Fibroblast of the conjunctiva (primary cell): ENCODE results near the gene GNPNAT1.

Source experiments
- DNase-seq: peaks from one replicate; pipeline ENCODE4 v3.0.0-alpha.2; 2010; ENCODE audit warnings: low read depth

GNPNAT1 gene

GRCh38 chr14:52791223-52792096 lies at the start of gene GNPNAT1:
GNPNAT1 (minus strand) TSS chr14:52791607; CDS start chr14:52784650, 6,957 bp downstream.
- DNase-seq = peak; percentile 77

GRCh38 chr14:52840877-52841276 lies 49.5 kb upstream of the GNPNAT1 start:
- DNase-seq = peak; percentile 41

- no peak for DNase-seq
These were observed 46.0 kb upstream of the GNPNAT1 start for GRCh38 chr14:52837451-52837850.

GRCh38 chr14:52836063-52836462 lies 44.7 kb upstream of the GNPNAT1 start:
- no peak for DNase-seq

GRCh38 chr14:52835122-52835903 lies 43.9 kb upstream of the GNPNAT1 start:
- DNase-seq = peak; percentile 41

- DNase-seq = peak; percentile 73
These were observed 43.0 kb upstream of the GNPNAT1 start for GRCh38 chr14:52834440-52834842.

- DNase-seq = no peak
These were observed 42.5 kb upstream of the GNPNAT1 start for GRCh38 chr14:52833891-52834290.

GRCh38 chr14:52829527-52830185 lies 38.2 kb upstream of the GNPNAT1 start:
- DNase-seq = no peak

GRCh38 chr14:52827426-52827825 lies 36.0 kb upstream of the GNPNAT1 start:
- no peak for DNase-seq

- no peak for DNase-seq
These were observed 33.7 kb upstream of the GNPNAT1 start for GRCh38 chr14:52825085-52825484.

- no peak for DNase-seq
These were observed 33.1 kb upstream of the GNPNAT1 start for GRCh38 chr14:52824462-52824861.

GRCh38 chr14:52821805-52822250 lies 30.4 kb upstream of the GNPNAT1 start:
- DNase-seq = no peak

- no peak for DNase-seq
These were observed 16.7 kb upstream of the GNPNAT1 start for GRCh38 chr14:52808101-52808500.

GRCh38 chr14:52806115-52806514 lies 14.7 kb upstream of the GNPNAT1 start:
- DNase-seq = no peak

- peak; percentile 44 for DNase-seq
These were observed 11.2 kb upstream of the GNPNAT1 start for GRCh38 chr14:52802597-52802996.

- DNase-seq = peak; percentile 45
These were observed 9.8 kb upstream of the GNPNAT1 start for GRCh38 chr14:52801014-52801712.

- DNase-seq = no peak
These were observed 7.4 kb upstream of the GNPNAT1 start for GRCh38 chr14:52798826-52799225.

GRCh38 chr14:52797653-52798052 lies 6.2 kb upstream of the GNPNAT1 start:
- DNase-seq = no peak

- no peak for DNase-seq
These were observed 1.7 kb upstream of the GNPNAT1 start for GRCh38 chr14:52793061-52793460.

- no peak for DNase-seq
These were observed 649 bp upstream of the GNPNAT1 start for GRCh38 chr14:52792097-52792415.

- no peak for DNase-seq
These were observed 618 bp downstream of the GNPNAT1 start for GRCh38 chr14:52790756-52791222.
